H9 (cell line): Measurements from ENCODE around the gene BIRC6. TPM values are rescaled to one million over a fixed set of nuclear protein-coding genes. Genes with fewer than 3 reads are reported as not detected.

Experiments used
- DNase-seq: peaks from one replicate; pipeline ENCODE4 v3.0.0-alpha.2; 2017
- H2AFZ ChIP-seq: one replicate; pipeline ENCODE4 v1.6.1; 2013; ENCODE audit warnings: mild to moderate bottlenecking, low read length, control low read depth, moderate library complexity
- H2AK5ac ChIP-seq: 2 replicates; pipeline ENCODE4 v1.6.1; 2013; ENCODE audit warnings: low read length, control low read depth, mixed read lengths; ENCODE audit not compliant: insufficient read length
- H2BK120ac ChIP-seq: one replicate; pipeline ENCODE4 v1.6.1; 2013; ENCODE audit warnings: low read depth, mild to moderate bottlenecking, low read length, control low read depth, inconsistent platforms; ENCODE audit not compliant: poor library complexity, severe bottlenecking
- H2BK12ac ChIP-seq: 2 replicates; pipeline ENCODE4 v1.6.1; 2013; ENCODE audit warnings: low read length, control low read depth, mixed read lengths, low read depth; ENCODE audit not compliant: insufficient read length
- H2BK15ac ChIP-seq: 2 replicates; pipeline ENCODE4 v1.6.1; 2013; ENCODE audit warnings: low read depth, low read length, control low read depth
- H2BK20ac ChIP-seq: one replicate; pipeline ENCODE4 v1.6.1; 2013; ENCODE audit warnings: low read depth, mild to moderate bottlenecking, low read length, control low read depth, inconsistent platforms; ENCODE audit not compliant: poor library complexity, severe bottlenecking
- H2BK5ac ChIP-seq: 2 replicates; pipeline ENCODE4 v1.6.1; 2013; ENCODE audit warnings: low read length, control low read depth, mixed read lengths; ENCODE audit not compliant: insufficient read length
- H3K14ac ChIP-seq: 2 replicates; pipeline ENCODE4 v1.6.1; 2013; ENCODE audit warnings: low read length, control low read depth; ENCODE audit not compliant: insufficient read depth
- H3K18ac ChIP-seq: 2 replicates; pipeline ENCODE4 v1.6.1; 2013; ENCODE audit warnings: low read depth, mild to moderate bottlenecking, mixed read lengths, low read length, control low read depth; ENCODE audit not compliant: insufficient read length
- H3K23ac ChIP-seq: 2 replicates; pipeline ENCODE4 v1.6.1; 2013; ENCODE audit warnings: low read length, control low read depth, mixed read lengths, low read depth; ENCODE audit not compliant: insufficient read length
- H3K23me2 ChIP-seq: 2 replicates; pipeline ENCODE4 v1.6.1; 2013; ENCODE audit warnings: low read depth, mild to moderate bottlenecking, mixed read lengths, low read length, control low read depth; ENCODE audit not compliant: insufficient read length, poor library complexity, severe bottlenecking
- H3K27ac ChIP-seq: 2 replicates; pipeline ENCODE4 v1.5.1; 2013; ENCODE audit warnings: low read length, control low read depth, mixed read lengths, low read depth; ENCODE audit not compliant: insufficient read length
- H3K27me3 ChIP-seq: 2 replicates; pipeline ENCODE4 v1.6.1; 2013; ENCODE audit warnings: low read length, control low read depth, inconsistent platforms; ENCODE audit not compliant: insufficient read depth
- H3K4ac ChIP-seq: 2 replicates; pipeline ENCODE4 v1.6.1; 2013; ENCODE audit warnings: low read depth, mild to moderate bottlenecking, control low read depth, inconsistent platforms, low read length, moderate library complexity
- H3K4me1 ChIP-seq: 2 replicates; pipeline ENCODE4 v1.6.1; 2013; ENCODE audit warnings: low read length, control low read depth, inconsistent platforms; ENCODE audit not compliant: insufficient read depth
- H3K4me2 ChIP-seq: 2 replicates; pipeline ENCODE4 v1.6.1; 2013; ENCODE audit warnings: low read length, control low read depth, mixed read lengths; ENCODE audit not compliant: insufficient read length, insufficient read depth
- H3K56ac ChIP-seq: 2 replicates; pipeline ENCODE4 v1.6.1; 2013; ENCODE audit warnings: low read depth, mild to moderate bottlenecking, mixed read lengths, low read length, control low read depth; ENCODE audit not compliant: insufficient read length
- H3K79me1 ChIP-seq: 2 replicates; pipeline ENCODE4 v1.6.1; 2013; ENCODE audit warnings: low read depth, mild to moderate bottlenecking, moderate library complexity, low read length, control low read depth, inconsistent platforms; ENCODE audit not compliant: insufficient read depth, poor library complexity, severe bottlenecking
- H3K79me2 ChIP-seq: 2 replicates; pipeline ENCODE4 v1.6.1; 2013; ENCODE audit warnings: low read length, control low read depth, inconsistent platforms; ENCODE audit not compliant: insufficient read depth
- H3K9ac ChIP-seq: 2 replicates; pipeline ENCODE4 v1.6.1; 2013; ENCODE audit warnings: low read length, control low read depth, mixed read lengths; ENCODE audit not compliant: insufficient read length; ENCODE audit errors: extremely low read depth
- H3K9me3 ChIP-seq: one replicate; pipeline ENCODE4 v1.6.1; 2013; ENCODE audit warnings: low read depth, low read length, inconsistent platforms; ENCODE audit not compliant: control insufficient read depth
- H3T11ph ChIP-seq: one replicate; pipeline ENCODE4 v1.6.1; 2013; ENCODE audit warnings: mild to moderate bottlenecking, low read length, control low read depth, inconsistent platforms
- H4K20me1 ChIP-seq: one replicate; pipeline ENCODE4 v1.6.1; 2013; ENCODE audit not compliant: control insufficient read depth, insufficient read length, insufficient read depth
- H4K5ac ChIP-seq: 2 replicates; pipeline ENCODE4 v1.6.1; 2013; ENCODE audit warnings: low read depth, mild to moderate bottlenecking, mixed read lengths, low read length, control low read depth; ENCODE audit not compliant: insufficient read length
- H4K8ac ChIP-seq: replicated peaks from 2 replicates; pipeline ENCODE4 v1.6.1; 2013; ENCODE audit warnings: low read length, control low read depth, mixed read lengths, low read depth; ENCODE audit not compliant: insufficient read length
- H4K91ac ChIP-seq: 2 replicates; pipeline ENCODE4 v1.6.1; 2013; ENCODE audit warnings: low read depth, mild to moderate bottlenecking, moderate library complexity, mixed read lengths, low read length, control low read depth; ENCODE audit not compliant: insufficient read length
- H3K27ac Mint-ChIP-seq, 3 experiments: 2 replicates in 2 of 3; 3 replicates in 1 of 3; pipeline ENCODE4 v1.8.0; 2020 to 2021; ENCODE audit warnings: mixed read lengths in 3 of 3, mild to moderate bottlenecking in 1 of 3, moderate library complexity in 1 of 3
- H3K27me3 Mint-ChIP-seq: 2 replicates; pipeline ENCODE4 v1.8.0; 2021; ENCODE audit warnings: low read depth, mild to moderate bottlenecking, moderate library complexity, mixed read lengths
- H3K36me3 Mint-ChIP-seq, 3 experiments: 2 replicates in 2 of 3; 3 replicates in 1 of 3; pipeline ENCODE4 v1.8.0; 2020 to 2021; ENCODE audit warnings: low read depth in 3 of 3, mixed read lengths in 3 of 3; ENCODE audit not compliant: insufficient read depth in 1 of 3
- H3K4me1 Mint-ChIP-seq, 2 experiments: 2 replicates each; pipeline ENCODE4 v1.8.0; 2020; ENCODE audit warnings: mixed read lengths in 2 of 2
- H3K4me3 Mint-ChIP-seq, 2 experiments: 2 replicates in 1 of 2; 3 replicates in 1 of 2; pipeline ENCODE4 v1.8.0; 2020 to 2021; ENCODE audit warnings: mild to moderate bottlenecking in 2 of 2, mixed read lengths in 2 of 2, moderate library complexity in 1 of 2
- H3K9me3 Mint-ChIP-seq, 2 experiments: 2 replicates in 1 of 2; 3 replicates in 1 of 2; pipeline ENCODE4 v1.8.0; 2020; ENCODE audit warnings: mild to moderate bottlenecking in 2 of 2, mixed read lengths in 2 of 2, moderate library complexity in 1 of 2
- CTCF ChIP-seq: fragments of 200-600 bp; sonication (generic); conservative IDR thresholded peaks from 3 replicates; pipeline ENCODE4 v1.8.0; 2021; ENCODE audit warnings: antibody characterized with exemption, mild to moderate bottlenecking
- WGBS: extraction: QIAGEN DNeasy Blood & Tissue Kit; methylation state at CpG from one replicate; pipeline ENCODE4 v1.1.7; 2013; ENCODE audit warnings: missing lambda C conversion rate, low lambda C conversion rate, mixed read lengths; ENCODE audit not compliant: insufficient read length; ENCODE audit errors: extremely low coverage; 5-methylcytosine and 5-hydroxymethylcytosine counted together
- total RNA-seq: library from RNA; stranded (reverse); gene quantifications from 2 replicates; pipeline ENCODE4 v1.2.1, GENCODE V29; 2021

Gene BIRC6
- total RNA-seq, 1 experiment from 2014 or later = 78.8 TPM

- Histone ChIP-seq H3K9me3 (no peaks in the 10 kb centered on the region), H2BK20ac (no peak overlapping the region), H2BK12ac (no peak overlapping the region), H3K79me2 (no peaks in the 10 kb centered on the region), H3K23ac (no peak overlapping the region), H2BK120ac (no peak overlapping the region), H2AFZ (no peak overlapping the region), H3K27ac (no peak overlapping the region), H3K56ac (no peak overlapping the region), H3T11ph (no peak overlapping the region), H3K79me1 (no peaks in the 10 kb centered on the region), H3K4ac (no peak overlapping the region), H2BK15ac (no peak overlapping the region), H3K14ac (no peak overlapping the region), H4K20me1 (no peaks in the 10 kb centered on the region), H4K5ac (no peak overlapping the region), H3K4me1 (no peaks in the 10 kb centered on the region), H3K23me2 (no peaks in the 10 kb centered on the region), H3K9ac (no peak overlapping the region), H3K27me3 (no peaks in the 10 kb centered on the region), H2AK5ac (no peak overlapping the region), H4K8ac (no peak overlapping the region), H3K4me2 (no peak overlapping the region), H3K18ac (no peak overlapping the region), H2BK5ac (no peak overlapping the region), H4K91ac (no peak overlapping the region)
- peaks cover 17 to 60% (median 45%) of the 10 kb centered on the region in 3 experiments for H3K36me3 Mint-ChIP-seq
- H3K9me3 Mint-ChIP-seq = no peaks in the 10 kb centered on the region
- no peaks in the 10 kb centered on the region for H3K4me1 Mint-ChIP-seq
- no peak overlapping the region for H3K4me3 Mint-ChIP-seq
- TF ChIP-seq CTCF = no peak
- peak overlapping the region in 1 of 3 experiments; percentile 47; a peak in 2 of 7 replicates for H3K27ac Mint-ChIP-seq
- no CpG with 5 or more reads among the region's 3 CpGs for WGBS
- H3K27me3 Mint-ChIP-seq = no peaks in the 10 kb centered on the region
- DNase-seq = no peak
Observed at GRCh38 chr2:32522770-32523169, 165.9 kb downstream of the BIRC6 start.
